ENCODE measurements around the gene TMEM82. TPM values are rescaled to one million over a fixed set of nuclear protein-coding genes. Genes with fewer than 3 reads are reported as not detected.

TMEM82 gene
- total and polyA plus RNA-seq, 9 of the 15 experiments (the other 6 are each of a cell fraction or from before 2014, with no cell fraction given), result not detected

- Histone ChIP-seq H3K4me3 (no peak overlapping the region), H3K27me3 (ENCODE audit: control insufficient read depth in 2 of 2, insufficient read depth in 2 of 2, low read length in 2 of 2) (peaks cover 28 to 75% of the 10 kb centered on the region in 2 experiments; a peak in 4 of 5 replicates), H3K79me2 (ENCODE audit: control insufficient read depth, insufficient read depth, low read length) (no peaks in the 10 kb centered on the region), H3K4me2 (ENCODE audit: insufficient read depth, low read length) (no peak overlapping the region), H3K9ac (ENCODE audit: insufficient read depth in 1 of 2, low read depth in 2 of 2, low read length in 2 of 2) (peak overlapping the region in 1 of 2 experiments; percentile 18; a peak in 1 of 4 replicates), H3K36me3 (ENCODE audit: control insufficient read depth, insufficient read depth, low read length) (no peaks in the 10 kb centered on the region), H4K20me1 (replicated peaks; ENCODE audit: control insufficient read depth, insufficient read depth, low read length) (peaks cover 12% of the 10 kb centered on the region), H3K27ac (ENCODE audit: extremely low read depth, low read depth, low read length) (no peak overlapping the region), H3K9me3 (replicated peaks; ENCODE audit: control insufficient read depth, insufficient read depth, low read depth, low read length) (no peaks in the 10 kb centered on the region), H2AFZ (ENCODE audit: low read depth, low read length) (no peak overlapping the region), H3K9me1 (ENCODE audit: control insufficient read depth, insufficient read depth, low read length) (no peaks in the 10 kb centered on the region), H3K4me1 (replicated peaks in 1 of 2; ENCODE audit: control insufficient read depth in 2 of 2, insufficient read depth in 2 of 2, low read length in 2 of 2) (peaks cover 15 to 52% of the 10 kb centered on the region in 2 experiments; a peak in 4 of 5 replicates)
- CTCF ChIA-PET (ENCODE audit: low intra/inter-chr PET ratio), result no interaction called here
- POLR2A ChIA-PET, result interaction anchor here (0.6 to 1.6 kb wide), 3 partner anchors 14 to 555 kb away, joined by 3 to 5 read pairs (median 5); no protein-coding TSS in a partner anchor
- 2% methylated on average over 12 of the region's 12 CpGs for WGBS (ENCODE audit: insufficient coverage, low coverage, missing lambda C conversion rate)
- in situ Hi-C loops (cut with MboI), result no loop called here
- no TSS peak for BruUV-seq (replicated peaks)
- intact Hi-C loops (cut with micrococcal nuclease), result no loop called here
- no peak for TF ChIP-seq PML (IDR thresholded peaks at IDR 0.05; ENCODE audit: low read length)
- peak; percentile 31; the same call in 1 of the 2 replicates for TF ChIP-seq TFAP4 (CRISPR knock-in tag; IDR thresholded peaks at IDR 0.05; ENCODE audit: borderline replicate concordance)
- TF ChIP-seq HEY1 (CRISPR knock-in tag; IDR thresholded peaks at IDR 0.05; ENCODE audit: borderline replicate concordance), result no peak
- TF ChIP-seq BRF2 (IDR thresholded peaks at IDR 0.05; ENCODE audit: borderline replicate concordance, insufficient read depth, insufficient read length), result no peak
- peak; percentile 71 for TF ChIP-seq EGR1 (conservative IDR thresholded peaks at IDR 0.05)
- TF ChIP-seq CTCF (IDR thresholded peaks at IDR 0.05 in 2 of 3, conservative IDR thresholded peaks at IDR 0.05 in 1 of 3; ENCODE audit: insufficient read depth in 2 of 3, low read depth in 1 of 3, low read length in 3 of 3), result no peak
- no peak for TF ChIP-seq SAP30 (IDR thresholded peaks at IDR 0.05; ENCODE audit: borderline replicate concordance, insufficient read depth, low read depth, low read length, poor library complexity, severe bottlenecking)
- TF ChIP-seq ZSCAN32 (CRISPR knock-in tag; IDR thresholded peaks at IDR 0.05), result no peak
- TF ChIP-seq ARID4B (CRISPR knock-in tag; IDR thresholded peaks at IDR 0.05), result no peak
- no peak for TF ChIP-seq ZNF280B (CRISPR knock-in tag; IDR thresholded peaks at IDR 0.05)
- no peak for ATAC-seq
- FAIRE-seq, result no peak
- DNase-seq (ENCODE audit: extremely low read depth in 1 of 4, low spot score in 3 of 4), result peak in 1 of 4 experiments; percentile 38
Measured at GRCh38 chr1:15760520-15761211, 18.4 kb downstream of the TMEM82 start.
